Muscle of arm (tissue), 12 donors: ENCODE data around the gene ARMCX5. TPM values are rescaled to one million over a fixed set of nuclear protein-coding genes. Genes with fewer than 3 reads are reported as not detected.

Experiments used
- polyA plus RNA-seq, 12 donors: library from polyadenylated mRNA; unstranded; fragments of 120-200 nt; gene quantifications; one replicate each; pipeline ENCODE4 v1.2.1, GENCODE V29; 2013; ENCODE audit not compliant: insufficient read length in 12 of 12

ARMCX5 gene
- polyA plus RNA-seq, 12 donors = 5.3 to 10.0 (median 7.7) TPM; not detected in 1

Other genes with a start within 250 kb of the ARMCX5 start
- not detected for gene NXF2B, start 159.5 kb upstream of the ARMCX5 start, polyA plus RNA-seq
- not detected for gene TCP11X2, start 127.7 kb upstream of the ARMCX5 start, polyA plus RNA-seq
- gene TMSB15A, start 82.8 kb upstream of the ARMCX5 start, polyA plus RNA-seq = 10 to 100 TPM in 8 of 12 donors, 1 to 10 TPM in 2, not detected in 2; 8.7 to 26.5 (median 14.2) TPM
- gene GPRASP1, start 52.0 kb downstream of the ARMCX5 start, polyA plus RNA-seq = 10 to 100 TPM in 9 of 12 donors, 1 to 10 TPM in 2, not detected in 1; 5.8 to 21.5 (median 12.5) TPM
- 10 to 100 TPM in 11 of 12 donors, not detected in 1; 14.8 to 27.2 (median 20.3) TPM for gene GPRASP2, start 112.9 kb downstream of the ARMCX5 start, polyA plus RNA-seq
- 10 to 100 TPM in 3 of 12 donors, 1 to 10 TPM in 8, not detected in 1; 2.0 to 10.7 (median 8.6) TPM for gene GPRASP3, start 121.2 kb downstream of the ARMCX5 start, polyA plus RNA-seq